Central memory CD8-positive, alpha-beta T cell (primary cell): ENCODE data around the gene KRT6A.
A peak's percentile ranks its signal among the peaks of the same experiment; 100 is the strongest.
"Not testable (repeated sequence)": the region's sequence is repeated elsewhere in the genome, so short reads cannot be mapped to it uniquely, and the experiment has no call there.

Source experiments
- ATAC-seq: fragments of 150-1000 bp; cut with Tn5 transposase; replicated peaks from 2 replicates; pipeline ENCODE4 v1.10.0; 2022; ENCODE audit warnings: mild to moderate bottlenecking, moderate FRiP score, moderate number of reproducible peaks; ENCODE audit not compliant: poor library complexity, severe bottlenecking; ENCODE audit errors: extremely low read depth
- DNase-seq, 2 donors: peaks; one replicate each; pipeline ENCODE4 v3.0.0; 2021; ENCODE audit warnings: low spot score in 2 of 2
- H3K27ac Mint-ChIP-seq: one replicate; pipeline ENCODE4 v1.8.0; 2022; ENCODE audit warnings: low read depth, mild to moderate bottlenecking, moderate library complexity, mixed read lengths
- H3K27me3 Mint-ChIP-seq: one replicate; pipeline ENCODE4 v1.8.0; 2022; ENCODE audit warnings: mixed read lengths
- H3K36me3 Mint-ChIP-seq: one replicate; pipeline ENCODE4 v1.8.0; 2022; ENCODE audit warnings: mild to moderate bottlenecking, moderate library complexity, mixed read lengths; ENCODE audit not compliant: insufficient read depth
- H3K4me1 Mint-ChIP-seq: one replicate; pipeline ENCODE4 v1.8.0; 2022; ENCODE audit warnings: mixed read lengths
- H3K4me3 Mint-ChIP-seq: one replicate; pipeline ENCODE4 v1.8.0; 2022; ENCODE audit warnings: mild to moderate bottlenecking, moderate library complexity, mixed read lengths
- H3K9me3 Mint-ChIP-seq: one replicate; pipeline ENCODE4 v1.8.0; 2022; ENCODE audit warnings: mixed read lengths

Gene KRT6A

DNA sequence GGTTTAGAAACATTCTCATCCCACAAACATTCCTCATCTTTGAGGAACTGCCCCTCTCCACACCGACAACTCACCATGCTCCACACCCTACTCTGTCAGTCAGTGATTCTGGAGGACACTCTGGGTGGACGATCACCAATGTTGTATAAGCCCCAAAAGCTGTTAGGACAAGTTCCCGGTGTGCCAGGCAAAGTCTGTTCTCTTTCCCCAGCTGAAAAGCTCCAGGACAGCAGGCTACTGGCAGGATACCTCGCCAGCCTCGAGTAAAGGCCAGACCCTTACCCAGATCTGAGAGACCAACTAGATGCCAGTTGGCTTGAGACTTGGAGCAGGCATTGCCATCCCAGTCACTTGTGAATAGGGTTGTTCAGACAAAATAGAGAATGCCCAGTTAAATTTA lies 15.2 kb upstream of the KRT6A start:
- Mint-ChIP-seq H3K36me3 (peaks cover 4% of the 10 kb centered on the region), H3K4me3 (no peak overlapping the region), H3K27me3 (peaks cover 43% of the 10 kb centered on the region), H3K27ac (no peak overlapping the region), H3K9me3 (no peaks in the 10 kb centered on the region), H3K4me1 (peaks cover 18% of the 10 kb centered on the region)
- ATAC-seq (no peak), DNase-seq (no peak)

DNA sequence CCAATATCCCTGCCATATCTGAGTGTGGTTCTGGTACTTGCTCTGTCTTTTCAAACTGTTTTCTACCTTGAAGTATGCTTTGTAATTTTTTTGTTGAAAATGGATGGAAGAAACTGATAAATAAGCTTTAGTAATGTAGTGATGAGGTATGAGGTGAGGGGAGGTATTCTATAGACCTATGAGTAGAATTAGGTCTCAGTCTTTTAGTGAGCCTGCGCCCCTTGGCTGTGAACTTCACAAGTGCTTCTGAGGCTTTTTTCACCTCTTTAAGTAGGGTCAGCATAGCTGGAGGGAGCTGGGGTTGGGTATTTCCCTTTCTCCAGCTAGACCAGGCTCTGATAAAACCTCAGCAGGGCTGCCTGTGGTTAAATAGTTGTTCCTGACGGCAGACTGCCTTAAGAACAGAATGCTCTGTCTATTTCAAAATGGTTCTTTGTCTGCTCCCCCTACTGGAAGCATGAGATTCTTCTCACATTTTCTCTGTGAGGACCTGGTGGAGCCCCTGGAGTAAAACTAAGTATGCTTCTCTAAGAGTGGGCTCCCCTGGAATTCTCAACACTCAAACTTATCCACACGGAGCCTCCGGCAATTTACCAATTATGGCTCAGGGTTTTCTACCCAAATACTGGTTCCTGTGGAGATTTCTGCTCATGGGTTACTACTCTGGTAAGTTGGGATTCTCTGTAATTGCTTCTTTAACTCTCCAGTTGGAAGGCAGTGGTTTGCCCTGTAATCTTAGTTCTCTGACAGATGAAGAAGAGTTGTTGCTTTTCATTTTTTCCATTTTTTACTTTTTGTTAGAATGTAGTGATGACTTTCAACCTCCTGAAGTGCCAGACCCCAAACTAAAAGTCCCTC lies 14.0 kb upstream of the KRT6A start:
- no peak for DNase-seq

DNA sequence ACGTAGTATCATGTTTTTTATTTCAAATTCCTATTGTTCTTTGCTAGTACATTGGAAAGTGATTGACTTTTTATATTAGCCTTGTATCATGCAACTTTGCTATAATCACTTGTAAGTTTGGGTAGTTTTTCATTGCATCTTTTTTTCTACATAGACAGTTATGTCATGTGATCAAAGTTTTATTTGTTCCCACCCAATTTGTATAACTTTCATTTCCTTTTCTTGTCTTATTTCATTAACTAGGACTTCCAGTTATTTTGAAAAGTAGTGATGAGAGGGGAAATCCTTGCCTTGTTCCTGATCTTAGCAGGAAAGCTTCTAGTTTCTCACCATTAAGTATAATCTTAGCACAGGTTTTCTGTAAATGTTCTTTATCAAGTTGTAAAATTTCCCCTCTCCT lies 9.8 kb upstream of the KRT6A start:
- H3K4me1 Mint-ChIP-seq: peaks cover 14% of the 10 kb centered on the region
- peaks cover 3% of the 10 kb centered on the region for H3K36me3 Mint-ChIP-seq
- no peak overlapping the region for H3K4me3 Mint-ChIP-seq
- H3K27me3 Mint-ChIP-seq: peaks cover 38% of the 10 kb centered on the region
- DNase-seq (no peak), ATAC-seq (no peak)
- no peaks in the 10 kb centered on the region for H3K9me3 Mint-ChIP-seq
- H3K27ac Mint-ChIP-seq: no peak overlapping the region

More for the DNA sequence above, 14.0 kb upstream of the KRT6A start:
- H3K4me1 Mint-ChIP-seq: peaks cover 18% of the 10 kb centered on the region
- no peaks in the 10 kb centered on the region for H3K9me3 Mint-ChIP-seq
- H3K27me3 Mint-ChIP-seq: peaks cover 43% of the 10 kb centered on the region
- H3K27ac Mint-ChIP-seq: no peak overlapping the region
- H3K36me3 Mint-ChIP-seq: peaks cover 4% of the 10 kb centered on the region
- peak; percentile 56 for ATAC-seq
- H3K4me3 Mint-ChIP-seq: no peak overlapping the region

DNA sequence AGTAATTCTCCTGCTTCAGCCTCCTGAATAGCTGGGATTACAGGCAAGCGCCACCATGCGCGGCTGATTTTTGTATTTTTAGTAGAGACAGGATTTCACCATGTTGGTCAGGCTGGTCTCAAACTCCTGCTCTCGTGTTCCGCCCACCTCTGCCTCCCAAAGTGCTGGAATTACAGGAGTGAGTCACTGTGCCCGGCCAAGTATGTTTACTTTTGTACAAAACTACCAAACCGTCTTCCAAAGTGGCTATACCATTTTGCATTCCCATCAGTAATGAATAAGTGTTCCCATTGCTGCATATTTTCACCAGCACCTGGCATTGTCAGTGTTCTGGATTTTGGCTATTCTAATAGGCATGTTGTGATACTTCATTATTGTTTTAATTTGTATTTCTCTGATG lies 8.4 kb upstream of the KRT6A start:
- peaks cover 31% of the 10 kb centered on the region for H3K27me3 Mint-ChIP-seq
- H3K4me1 Mint-ChIP-seq: peaks cover under 1% of the 10 kb centered on the region
- peaks cover 2% of the 10 kb centered on the region for H3K36me3 Mint-ChIP-seq
- ATAC-seq (no peak), DNase-seq (no peak)
- no peak overlapping the region for H3K4me3 Mint-ChIP-seq
- H3K27ac Mint-ChIP-seq: no peak overlapping the region
- no peaks in the 10 kb centered on the region for H3K9me3 Mint-ChIP-seq

DNA sequence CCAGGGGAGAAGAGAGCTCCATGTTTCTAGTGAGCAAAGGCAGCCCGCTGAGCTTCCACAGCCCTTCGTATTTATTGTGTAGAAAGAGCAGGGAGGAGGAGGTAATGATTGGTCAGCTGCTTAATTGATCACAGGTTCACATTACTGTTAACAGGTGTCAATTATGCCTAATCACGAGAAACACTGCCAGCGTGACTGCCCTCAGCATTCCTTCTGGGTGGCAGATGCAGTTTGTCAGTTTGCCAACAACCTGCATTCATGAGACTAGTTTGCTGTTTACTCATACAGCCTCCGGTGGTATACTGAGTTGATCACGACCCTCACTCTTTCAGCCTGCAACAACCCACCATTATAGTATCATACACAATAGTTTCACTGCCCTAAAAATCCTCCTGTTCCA lies 7.5 kb upstream of the KRT6A start:
- peaks cover 29% of the 10 kb centered on the region for H3K27me3 Mint-ChIP-seq
- H3K27ac Mint-ChIP-seq, H3K9me3 Mint-ChIP-seq, H3K4me1 Mint-ChIP-seq, H3K36me3 Mint-ChIP-seq, DNase-seq, H3K4me3 Mint-ChIP-seq, ATAC-seq: not testable (repeated sequence)

DNA sequence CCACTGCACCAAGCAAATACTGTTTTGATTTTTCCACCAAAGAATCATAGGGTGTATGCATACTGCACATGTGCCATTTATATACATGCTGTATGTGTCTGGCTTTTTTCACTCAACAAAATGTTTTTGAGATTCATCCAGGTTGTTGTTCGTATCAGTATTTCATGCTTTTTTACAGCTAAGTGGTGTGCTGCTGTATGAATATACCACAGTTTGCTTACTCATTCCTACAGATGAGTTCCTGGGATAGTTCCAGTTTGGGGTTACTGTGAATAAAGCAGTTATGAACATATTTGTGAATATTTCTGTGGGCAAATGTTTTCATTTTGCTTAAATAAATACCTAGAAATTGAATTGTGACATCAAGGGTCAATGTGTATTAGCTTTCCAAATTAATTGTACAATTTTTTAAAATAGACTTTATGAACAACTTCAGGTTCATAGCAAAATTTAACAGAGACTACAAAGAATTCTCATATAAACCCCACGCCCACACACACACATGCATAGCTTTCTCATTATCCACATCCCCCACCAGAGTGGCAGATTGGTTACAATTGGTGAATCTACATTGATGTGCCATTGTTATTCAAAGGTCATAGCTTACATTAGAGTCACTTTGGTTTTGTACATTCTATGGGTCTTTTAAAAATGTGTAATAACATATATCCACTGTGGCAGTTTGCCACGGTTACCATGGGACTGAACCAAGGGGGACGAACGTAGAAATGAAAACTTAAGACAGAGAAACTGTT lies 6.9 kb upstream of the KRT6A start:
- peaks cover 23% of the 10 kb centered on the region for H3K27me3 Mint-ChIP-seq
- no peak overlapping the region for H3K27ac Mint-ChIP-seq
- ATAC-seq (no peak), DNase-seq (no peak)
- no peak overlapping the region for H3K4me3 Mint-ChIP-seq
- peaks cover 11% of the 10 kb centered on the region for H3K4me1 Mint-ChIP-seq
- no peaks in the 10 kb centered on the region for H3K9me3 Mint-ChIP-seq
- peaks cover 2% of the 10 kb centered on the region for H3K36me3 Mint-ChIP-seq

DNA sequence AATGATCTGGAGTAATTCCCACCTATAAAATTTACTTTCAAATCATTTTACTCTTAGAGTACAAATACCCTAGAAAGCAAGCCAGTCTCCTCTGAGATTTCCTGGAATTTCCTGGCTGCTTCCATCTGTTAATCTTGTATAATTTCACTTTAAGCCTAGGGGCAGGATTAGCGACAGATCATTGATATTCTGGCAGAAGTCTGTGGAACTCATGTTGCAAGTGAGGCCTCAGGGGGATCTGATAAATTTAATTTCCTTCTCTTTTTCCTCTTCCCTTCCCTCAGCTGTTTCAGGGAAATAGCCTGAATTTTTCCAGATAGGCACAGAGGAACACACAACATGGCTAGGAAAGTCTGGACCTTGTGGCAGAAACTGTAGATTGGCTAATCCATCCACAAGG lies 5.9 kb upstream of the KRT6A start:
- DNase-seq: no peak
- Mint-ChIP-seq H3K4me3 (no peak overlapping the region), H3K36me3 (peaks cover 2% of the 10 kb centered on the region), H3K4me1 (peaks cover 11% of the 10 kb centered on the region), H3K27ac (no peak overlapping the region), H3K27me3 (peaks cover 27% of the 10 kb centered on the region), H3K9me3 (no peaks in the 10 kb centered on the region)
- no peak for ATAC-seq

DNA sequence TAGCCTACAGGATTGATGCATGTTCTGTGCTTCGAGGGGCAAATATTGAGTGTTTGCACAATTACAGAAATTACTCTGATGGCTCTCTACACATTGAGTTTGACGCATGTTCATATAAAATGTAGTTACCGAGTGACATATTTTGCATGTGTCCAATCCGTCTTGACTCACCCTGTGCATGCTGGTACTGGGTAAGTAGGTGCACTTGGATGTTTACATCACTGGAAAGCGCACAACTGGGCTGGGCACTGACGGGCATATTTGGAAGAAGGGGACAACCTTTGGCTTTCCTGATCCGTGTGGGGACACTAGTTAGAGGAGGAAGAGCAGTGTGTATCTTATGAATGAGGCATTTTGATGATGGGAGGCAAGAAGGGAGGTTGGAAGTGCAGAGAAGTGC lies 4.9 kb upstream of the KRT6A start:
- no peak overlapping the region for H3K27ac Mint-ChIP-seq
- H3K27me3 Mint-ChIP-seq: peaks cover 37% of the 10 kb centered on the region
- H3K4me1 Mint-ChIP-seq: peaks cover 11% of the 10 kb centered on the region
- no peak for DNase-seq
- H3K4me3 Mint-ChIP-seq: no peak overlapping the region
- H3K36me3 Mint-ChIP-seq: peaks cover 2% of the 10 kb centered on the region
- no peak for ATAC-seq
- H3K9me3 Mint-ChIP-seq: no peaks in the 10 kb centered on the region

DNA sequence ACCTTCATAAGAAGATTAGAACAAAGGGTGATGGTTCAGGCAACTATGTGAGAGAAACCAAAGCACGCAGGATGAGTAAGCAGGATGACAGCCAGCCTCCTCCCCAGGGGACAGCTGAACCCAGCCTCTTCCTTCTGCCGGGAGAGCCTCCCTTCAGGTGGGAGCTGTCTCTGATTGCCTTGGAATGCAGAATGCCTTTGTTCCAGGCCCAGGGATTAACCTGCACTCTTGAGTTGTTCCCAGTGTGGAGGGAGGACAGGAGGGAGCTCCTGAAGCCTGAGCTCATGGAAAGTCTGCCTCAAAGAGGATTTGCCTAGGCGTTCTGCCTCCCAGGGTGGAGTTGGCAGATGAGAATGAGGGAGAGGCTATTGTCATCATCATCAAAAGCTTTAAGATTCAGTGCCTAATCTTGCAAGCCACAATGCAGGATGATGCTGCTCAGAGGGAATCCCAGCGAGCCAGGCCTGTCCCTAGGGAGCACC lies 3.6 kb upstream of the KRT6A start:
- H3K27me3 Mint-ChIP-seq: peaks cover 49% of the 10 kb centered on the region
- peaks cover 2% of the 10 kb centered on the region for H3K36me3 Mint-ChIP-seq
- no peaks in the 10 kb centered on the region for H3K9me3 Mint-ChIP-seq
- ATAC-seq: no peak
- no peak overlapping the region for H3K27ac Mint-ChIP-seq
- peaks cover 11% of the 10 kb centered on the region for H3K4me1 Mint-ChIP-seq
- no peak overlapping the region for H3K4me3 Mint-ChIP-seq
- DNase-seq: no peak

DNA sequence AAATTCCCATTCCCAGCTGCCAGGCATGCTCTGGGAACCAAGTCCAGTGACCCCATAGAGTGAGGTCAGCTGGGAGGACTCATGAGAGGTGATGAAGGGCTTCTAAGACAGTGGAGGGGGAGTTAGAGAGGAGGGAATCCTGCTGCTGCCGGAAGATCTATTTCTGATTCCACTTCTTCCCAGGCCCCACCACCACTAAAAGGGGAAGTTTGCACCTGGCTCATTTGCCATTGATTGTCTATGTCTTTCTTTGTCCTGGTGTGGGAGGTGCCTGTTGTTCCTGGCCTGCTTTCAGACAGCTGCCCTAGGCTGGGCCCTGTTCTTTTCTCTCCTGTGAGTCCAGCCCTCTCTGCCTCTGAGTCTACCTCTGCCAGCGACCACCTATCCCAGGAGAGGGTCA lies 3.0 kb upstream of the KRT6A start:
- DNase-seq (no peak), ATAC-seq (no peak)
- Mint-ChIP-seq H3K4me3 (no peak overlapping the region), H3K27me3 (peaks cover 55% of the 10 kb centered on the region), H3K4me1 (peaks cover 11% of the 10 kb centered on the region), H3K36me3 (peaks cover 2% of the 10 kb centered on the region), H3K27ac (no peak overlapping the region), H3K9me3 (no peaks in the 10 kb centered on the region)

DNA sequence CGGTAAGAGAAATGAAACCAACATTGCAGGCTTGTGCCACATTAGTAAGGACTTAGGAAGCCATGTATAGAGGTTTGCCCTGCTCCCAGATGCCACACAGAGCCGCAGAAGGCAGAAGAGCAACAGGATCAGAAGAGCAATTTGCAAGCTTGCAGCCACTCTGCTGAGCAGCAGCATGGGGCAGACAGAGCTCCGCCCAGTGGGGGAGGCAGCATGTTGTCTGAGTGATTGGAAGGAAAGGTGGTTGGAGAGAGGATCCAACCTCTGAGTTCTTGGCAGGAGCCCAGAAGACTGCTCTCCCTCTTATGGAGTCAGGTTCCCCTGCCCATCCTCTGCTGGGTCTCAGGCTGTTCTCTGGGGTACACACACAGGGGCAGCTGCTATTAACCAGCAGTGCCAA lies 2.3 kb upstream of the KRT6A start:
- peaks cover 2% of the 10 kb centered on the region for H3K36me3 Mint-ChIP-seq
- peaks cover 61% of the 10 kb centered on the region for H3K27me3 Mint-ChIP-seq
- H3K27ac Mint-ChIP-seq: no peak overlapping the region
- no peak overlapping the region for H3K4me3 Mint-ChIP-seq
- H3K9me3 Mint-ChIP-seq: no peaks in the 10 kb centered on the region
- DNase-seq (no peak), ATAC-seq (no peak)
- peaks cover 11% of the 10 kb centered on the region for H3K4me1 Mint-ChIP-seq

DNA sequence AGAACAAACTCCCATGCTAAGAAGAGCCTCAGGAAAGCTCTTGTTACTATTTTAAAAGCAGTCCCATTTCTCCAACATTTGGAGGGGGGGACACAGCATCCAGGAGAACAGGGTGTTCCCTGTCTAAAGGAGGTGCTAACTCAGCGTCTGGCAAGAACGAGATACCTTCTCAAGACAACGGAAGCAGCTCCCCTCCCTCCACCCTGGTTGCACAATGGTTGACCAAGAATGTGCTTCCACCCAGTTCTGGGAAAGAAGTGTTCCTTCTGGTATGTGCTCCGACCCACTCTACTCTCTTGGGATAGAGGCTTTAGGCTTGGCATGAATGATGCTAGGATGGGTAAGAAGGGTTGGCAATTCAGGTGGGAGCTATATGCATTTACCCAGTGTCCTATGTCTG lies 1.5 kb upstream of the KRT6A start:
- Mint-ChIP-seq H3K36me3 (peaks cover 2% of the 10 kb centered on the region), H3K9me3 (no peaks in the 10 kb centered on the region)
- no peak for ATAC-seq

DNA sequence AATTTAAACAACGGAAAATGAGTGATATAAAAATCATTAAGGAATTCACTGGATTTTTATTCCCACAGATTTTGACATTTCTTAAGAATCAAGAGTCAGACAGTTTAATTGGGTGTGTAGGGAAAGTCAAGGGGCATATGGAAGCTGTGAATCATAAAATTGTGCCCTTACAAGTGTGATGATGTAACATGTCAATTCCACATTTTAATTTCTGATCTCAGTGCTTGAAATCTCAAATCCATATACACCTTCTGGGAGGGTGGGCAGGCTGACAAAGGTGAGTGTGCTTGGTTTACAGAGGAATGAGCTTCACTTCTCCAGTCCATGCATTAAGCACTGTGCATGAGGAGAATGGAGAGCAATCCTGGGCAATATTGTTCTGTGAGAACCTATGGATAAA lies 1.0 kb upstream of the KRT6A start:
- DNase-seq (no peak), ATAC-seq (no peak)
- no peak overlapping the region for H3K27ac Mint-ChIP-seq
- no peaks in the 10 kb centered on the region for H3K9me3 Mint-ChIP-seq
- H3K4me3 Mint-ChIP-seq: no peak overlapping the region
- peaks cover 11% of the 10 kb centered on the region for H3K4me1 Mint-ChIP-seq
- H3K27me3 Mint-ChIP-seq: peaks cover 70% of the 10 kb centered on the region
- H3K36me3 Mint-ChIP-seq: peaks cover under 1% of the 10 kb centered on the region

More for the DNA sequence above, 1.5 kb upstream of the KRT6A start:
- H3K4me3 Mint-ChIP-seq: no peak overlapping the region
- H3K27ac Mint-ChIP-seq: no peak overlapping the region
- DNase-seq: no peak
- peaks cover 70% of the 10 kb centered on the region for H3K27me3 Mint-ChIP-seq
- peaks cover 11% of the 10 kb centered on the region for H3K4me1 Mint-ChIP-seq
